Stimulated activated CD4-positive, alpha-beta T cell treated with anti-CD3 and anti-CD28 coated beads, Interleukin-4, amount 100 ng/mL, for 48 hours (primary cell): ENCODE results near the gene SS18.

Experiments
- DNase-seq, 2 donors: peaks; one replicate each; pipeline ENCODE4 v3.0.0-alpha.2; 2020; ENCODE audit warnings: low read depth in 2 of 2

The SS18 gene

GRCh38 chr18:26003356-26003755 is 87.1 kb downstream of the SS18 start:
- DNase-seq = no peak

DNA sequence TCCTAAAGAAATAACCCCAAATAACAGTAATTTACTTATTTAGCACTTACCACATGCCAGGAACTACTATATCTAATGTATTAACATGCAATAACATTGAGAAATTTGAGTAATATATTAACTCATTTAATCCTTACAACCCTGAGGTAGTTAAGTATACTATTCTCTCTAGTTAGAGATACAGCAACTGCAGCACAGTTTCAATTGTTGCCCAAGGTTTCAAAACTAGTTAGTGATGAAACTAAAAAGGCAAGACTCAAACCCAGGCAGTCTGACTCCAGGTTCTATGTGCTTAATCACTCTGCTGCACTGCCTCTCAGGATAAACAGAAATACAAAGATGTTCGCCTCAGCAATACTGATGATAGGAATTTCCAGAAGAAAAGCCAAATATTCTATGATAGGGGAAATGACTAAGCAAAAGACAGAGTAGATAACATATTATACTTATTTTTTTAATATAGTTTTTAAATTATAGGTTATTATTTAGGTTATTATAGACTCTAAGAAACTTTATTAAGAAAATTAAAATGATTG is 88.0 kb downstream of the SS18 start:
- no peak for DNase-seq

DNA sequence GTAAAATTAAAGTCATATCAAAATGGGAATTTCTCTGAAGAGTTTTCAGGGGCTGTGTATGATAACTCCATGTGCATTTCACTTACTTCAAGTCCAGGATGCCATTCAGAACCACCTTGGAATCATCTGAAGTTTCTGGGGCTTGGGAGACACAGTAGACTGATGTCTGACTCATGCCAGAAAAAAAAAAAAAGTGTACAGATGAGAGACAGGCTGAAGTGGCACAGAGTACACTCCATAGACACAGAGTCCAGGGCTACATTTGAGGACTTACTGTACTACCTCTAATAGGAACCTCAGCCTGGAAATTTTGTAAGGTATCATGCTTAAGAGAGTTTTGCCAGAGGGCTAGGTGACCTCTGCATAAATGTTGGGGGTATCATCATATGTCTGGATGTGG is 92.0 kb downstream of the SS18 start:
- DNase-seq = no peak

GRCh38 chr18:25992566-25992965 is 97.8 kb downstream of the SS18 start:
- no peak for DNase-seq

GRCh38 chr18:25990473-25990872 is 99.9 kb downstream of the SS18 start:
- DNase-seq = no peak

GRCh38 chr18:25985707-25986394 is 104.6 kb downstream of the SS18 start:
- no peak for DNase-seq

- no peak for DNase-seq
Measured at GRCh38 chr18:25983730-25984129, 106.7 kb downstream of the SS18 start.

DNA sequence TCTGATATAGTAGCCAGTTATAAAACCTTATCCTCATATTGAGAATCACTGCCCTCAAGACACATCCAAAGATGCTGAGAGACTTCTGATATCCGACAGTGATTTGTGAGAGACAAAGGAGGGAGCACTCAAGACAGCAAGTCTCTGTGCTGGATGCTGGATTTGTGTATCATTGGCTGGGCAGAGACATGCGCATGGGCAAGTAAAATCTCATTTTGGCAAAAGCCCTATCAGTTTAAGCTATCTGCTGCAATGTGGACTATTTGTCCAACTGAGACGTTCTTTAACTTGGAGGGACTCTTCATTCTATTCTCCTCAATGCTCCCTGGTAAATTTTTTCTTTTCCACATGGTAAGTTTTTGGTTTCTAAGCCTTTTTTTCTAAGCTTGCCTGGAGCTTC is 107.5 kb downstream of the SS18 start:
- DNase-seq = no peak

DNA sequence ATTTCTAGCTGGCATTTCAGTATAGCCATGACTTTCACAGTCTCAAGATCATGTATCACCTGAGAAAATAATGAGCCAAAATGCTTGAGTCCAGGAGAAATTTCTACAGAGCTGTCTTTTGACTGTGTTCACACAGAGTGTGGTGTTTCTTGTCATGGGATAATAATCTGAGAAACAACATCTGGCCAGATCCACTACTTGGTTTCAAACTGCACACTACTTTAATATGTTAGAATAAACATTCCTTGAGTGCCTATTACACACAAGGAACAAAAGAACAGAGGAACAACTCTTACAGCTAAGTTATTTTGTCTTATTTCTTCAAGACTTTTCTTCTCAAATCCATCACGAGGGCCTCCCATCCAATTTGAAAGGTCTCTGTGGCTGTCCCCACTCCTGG is 108.3 kb downstream of the SS18 start:
- no peak for DNase-seq

GRCh38 chr18:25979369-25980040 is 110.9 kb downstream of the SS18 start:
- no peak for DNase-seq

DNA sequence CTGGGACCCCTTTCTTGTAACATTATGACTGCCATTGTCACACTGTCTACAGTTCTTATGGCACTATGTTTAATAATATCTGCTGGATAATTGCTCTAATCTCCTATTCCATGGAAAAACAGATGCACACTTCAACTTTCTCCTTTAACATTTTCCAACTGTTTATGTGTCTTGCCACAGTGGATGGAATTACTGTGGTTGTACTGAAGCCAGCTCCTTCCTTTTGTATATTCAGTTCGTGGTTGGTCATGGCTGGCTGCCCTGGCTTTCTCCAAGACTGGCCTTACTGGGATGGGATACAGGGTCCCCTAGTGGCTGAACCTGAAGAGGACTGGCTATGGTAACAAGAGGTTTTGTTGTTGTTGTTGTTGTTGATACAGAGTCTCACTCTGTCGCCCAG is 113.9 kb downstream of the SS18 start:
- no peak for DNase-seq

DNA sequence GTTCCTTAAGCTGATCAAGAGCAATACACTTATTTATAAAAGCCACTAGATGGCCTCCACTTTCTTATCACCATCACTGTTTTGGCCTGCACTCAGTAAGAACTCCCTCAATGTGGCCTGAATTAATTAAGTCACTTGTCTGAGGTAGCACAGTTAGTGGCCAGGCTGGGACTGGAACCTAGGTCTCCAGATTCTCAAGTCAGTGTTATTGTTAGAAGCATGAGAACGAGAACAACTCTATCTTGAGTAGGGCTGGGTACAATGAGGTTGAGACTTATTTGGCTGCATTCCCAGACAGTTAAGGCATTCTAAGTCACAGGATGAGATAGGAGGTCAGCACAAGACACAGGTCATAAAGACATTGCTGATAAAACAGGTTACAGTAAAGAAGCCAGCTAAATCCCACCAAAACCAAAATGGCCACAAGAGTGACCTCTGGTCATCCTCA is 115.8 kb downstream of the SS18 start:
- no peak for DNase-seq
